Choroid plexus epithelial cell (primary cell): Measurements from ENCODE around the gene KCNAB1.

Experiments
- DNase-seq: peaks from one replicate; pipeline ENCODE4 v3.0.0-alpha.2; 2010; ENCODE audit warnings: low read depth
- H3K4me3 ChIP-seq: 2 replicates; pipeline ENCODE4 v1.5.1; 2011; ENCODE audit warnings: low read depth, mild to moderate bottlenecking, control low read depth, low read length, moderate library complexity
- CTCF ChIP-seq: conservative IDR thresholded peaks from 2 replicates; pipeline ENCODE4 v1.5.1; 2011; ENCODE audit warnings: low read depth, mild to moderate bottlenecking, control low read depth, inconsistent platforms, low read length, moderate library complexity

The KCNAB1 gene

GRCh38 chr3:156575641-156576040, 455.3 kb downstream of the KCNAB1 start:
- TF ChIP-seq CTCF: no peak
- no peak overlapping the region for H3K4me3 ChIP-seq
- DNase-seq: no peak

- DNase-seq: no peak
- no peak for TF ChIP-seq CTCF
- H3K4me3 ChIP-seq: no peak overlapping the region
Observed at GRCh38 chr3:156576051-156576450, 455.7 kb downstream of the KCNAB1 start.

GRCh38 chr3:156576651-156577348, 456.4 kb downstream of the KCNAB1 start:
- no peak for TF ChIP-seq CTCF
- peak; percentile 34 for DNase-seq
- no peak overlapping the region for H3K4me3 ChIP-seq

GRCh38 chr3:156577736-156578135, 457.4 kb downstream of the KCNAB1 start:
- TF ChIP-seq CTCF: no peak
- DNase-seq: peak; percentile 31
- no peak overlapping the region for H3K4me3 ChIP-seq

GRCh38 chr3:156579427-156579851, 459.1 kb downstream of the KCNAB1 start:
- DNase-seq: no peak
- no peak for TF ChIP-seq CTCF
- H3K4me3 ChIP-seq: no peak overlapping the region

GRCh38 chr3:156581033-156581432, 460.7 kb downstream of the KCNAB1 start:
- no peak for TF ChIP-seq CTCF
- no peak for DNase-seq
- no peak overlapping the region for H3K4me3 ChIP-seq

- DNase-seq: no peak
- H3K4me3 ChIP-seq: no peak overlapping the region
- TF ChIP-seq CTCF: no peak
Observed at GRCh38 chr3:156581954-156582353, 461.6 kb downstream of the KCNAB1 start.
